Panc1 (cell line): ENCODE results near the gene WDR83.

ENCODE experiments used
- CTCF ChIP-seq: fragments of 450-650 bp; IDR thresholded peaks from 2 replicates; pipeline ENCODE4 v1.5.1; 2017; ENCODE audit warnings: mild to moderate bottlenecking
- POLR2AphosphoS5 ChIP-seq: IDR thresholded peaks from 2 replicates; pipeline ENCODE4 v1.6.1; 2012; ENCODE audit warnings: mild to moderate bottlenecking, low read depth, low read length, moderate library complexity
- SIN3A ChIP-seq: IDR thresholded peaks from 2 replicates; pipeline ENCODE4 v1.6.1; 2012; ENCODE audit warnings: low read depth, mild to moderate bottlenecking, low read length, moderate library complexity, borderline replicate concordance; ENCODE audit not compliant: insufficient read depth

DNA sequence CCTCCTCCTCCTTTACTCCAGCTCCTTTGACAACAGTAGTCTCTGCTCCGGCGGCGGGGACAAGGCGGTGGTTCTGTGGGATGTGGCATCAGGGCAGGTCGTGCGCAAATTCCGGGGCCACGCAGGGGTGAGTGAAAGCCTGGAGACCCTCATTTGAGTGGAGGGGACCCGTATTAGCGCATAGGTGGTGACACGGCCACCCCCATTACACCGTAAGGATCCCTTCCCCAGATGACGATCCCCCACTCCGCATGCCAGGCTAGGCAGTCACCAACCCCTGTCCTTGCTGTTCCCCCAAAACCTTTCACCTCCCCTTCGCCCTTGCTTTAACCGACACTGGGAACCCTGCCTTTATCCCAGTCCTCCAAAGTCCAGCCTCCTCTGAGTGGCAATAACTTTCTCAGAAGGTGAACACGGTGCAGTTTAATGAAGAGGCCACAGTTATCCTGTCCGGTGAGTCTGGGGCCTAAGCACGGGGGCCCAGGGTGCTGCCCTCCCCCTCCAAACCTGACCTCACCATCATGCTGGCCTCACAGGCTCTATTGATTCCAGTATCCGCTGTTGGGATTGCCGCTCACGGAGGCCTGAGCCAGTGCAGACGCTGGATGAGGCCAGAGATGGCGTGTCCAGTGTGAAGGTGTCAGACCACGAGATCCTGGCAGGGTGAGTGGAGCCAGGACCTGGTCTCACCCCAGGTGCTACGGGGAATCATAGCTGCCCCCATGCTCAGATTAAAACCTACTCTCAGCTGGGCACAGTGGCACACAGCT, 3.7 kb downstream of the WDR83 start:
- TF ChIP-seq CTCF (no peak), POLR2AphosphoS5 (no peak), SIN3A (no peak)
